Mesenchymal stem cell (in vitro differentiated cells and primary cell): Measurements from ENCODE around the gene ZNF407.

Experiments
- DNase-seq: peaks from one replicate; pipeline ENCODE4 v3.0.0-alpha.2; 2013
- H2AFZ ChIP-seq: one replicate; pipeline ENCODE4 v1.6.1; 2013; ENCODE audit warnings: low read depth, mild to moderate bottlenecking, control low read depth, inconsistent platforms, low read length, moderate library complexity
- H2AK5ac ChIP-seq: 2 replicates; pipeline ENCODE4 v1.6.1; 2013; ENCODE audit warnings: low read length, moderate library complexity, mild to moderate bottlenecking, inconsistent platforms; ENCODE audit not compliant: severe bottlenecking
- H2BK120ac ChIP-seq: one replicate; pipeline ENCODE4 v1.6.1; 2013; ENCODE audit warnings: low read depth, mild to moderate bottlenecking, inconsistent platforms, low read length, moderate library complexity
- H2BK12ac ChIP-seq, 2 experiments: one replicate each; pipeline ENCODE4 v1.6.1; 2013; ENCODE audit warnings: inconsistent platforms in 2 of 2, low read length in 2 of 2, mild to moderate bottlenecking in 2 of 2, moderate library complexity in 2 of 2, control low read depth in 1 of 2
- H2BK15ac ChIP-seq: one replicate; pipeline ENCODE4 v1.6.1; 2013; ENCODE audit warnings: mild to moderate bottlenecking, low read depth, inconsistent platforms; ENCODE audit not compliant: poor library complexity, severe bottlenecking
- H2BK5ac ChIP-seq: 2 replicates; pipeline ENCODE4 v1.6.1; 2013; ENCODE audit warnings: low read depth, mild to moderate bottlenecking, low read length, control low read depth, inconsistent platforms; ENCODE audit not compliant: poor library complexity, severe bottlenecking
- H3K14ac ChIP-seq, 2 experiments: one replicate each; pipeline ENCODE4 v1.6.1; 2013; ENCODE audit warnings: inconsistent platforms in 2 of 2, low read length in 2 of 2, control low read depth in 1 of 2, mild to moderate bottlenecking in 1 of 2, moderate library complexity in 1 of 2
- H3K18ac ChIP-seq, 2 experiments: one replicate each; pipeline ENCODE4 v1.6.1; 2013; ENCODE audit warnings: inconsistent platforms in 2 of 2, low read length in 2 of 2, control low read depth in 1 of 2, low read depth in 1 of 2, mild to moderate bottlenecking in 1 of 2
- H3K23ac ChIP-seq, 2 experiments: one replicate each; pipeline ENCODE4 v1.6.1; 2013; ENCODE audit warnings: inconsistent platforms in 2 of 2, low read length in 2 of 2, mild to moderate bottlenecking in 2 of 2, moderate library complexity in 2 of 2, control low read depth in 1 of 2
- H3K27ac ChIP-seq: 2 replicates; pipeline ENCODE4 v1.5.1; 2013; ENCODE audit warnings: mild to moderate bottlenecking, moderate library complexity, low read length, control low read depth, inconsistent platforms; ENCODE audit not compliant: poor library complexity, severe bottlenecking
- H3K27me3 ChIP-seq, 2 experiments: 2 replicates each; pipeline versions ENCODE4 v1.6.1 to v1.7.0; 2013; ENCODE audit warnings: low read length in 2 of 2, mild to moderate bottlenecking in 2 of 2, moderate library complexity in 2 of 2, control low read depth in 1 of 2, inconsistent platforms in 1 of 2; ENCODE audit not compliant: control insufficient read depth in 1 of 2, insufficient read depth in 1 of 2
- H3K36me3 ChIP-seq, 2 experiments: 2 replicates each; pipeline versions ENCODE4 v1.6.1 to v1.7.0; 2013; ENCODE audit warnings: low read length in 2 of 2, control low read depth in 1 of 2, inconsistent platforms in 1 of 2, low read depth in 1 of 2, mild to moderate bottlenecking in 1 of 2; ENCODE audit not compliant: insufficient read depth in 2 of 2, control insufficient read depth in 1 of 2
- H3K4ac ChIP-seq, 2 experiments: one replicate each; pipeline ENCODE4 v1.6.1; 2013; ENCODE audit warnings: inconsistent platforms in 2 of 2, low read length in 2 of 2, mild to moderate bottlenecking in 2 of 2, moderate library complexity in 2 of 2, control low read depth in 1 of 2, low read depth in 1 of 2
- H3K4me1 ChIP-seq: 2 replicates; pipeline ENCODE4 v1.6.1; 2013; ENCODE audit warnings: low read depth, low read length, control low read depth; ENCODE audit not compliant: control insufficient read depth, insufficient read depth
- H3K4me2 ChIP-seq: 2 replicates; pipeline ENCODE4 v1.6.1; 2013; ENCODE audit warnings: low read length, mild to moderate bottlenecking, inconsistent platforms; ENCODE audit not compliant: poor library complexity, severe bottlenecking
- H3K4me3 ChIP-seq, 2 experiments: 2 replicates each; pipeline versions ENCODE4 v1.5.1 to v1.7.0; 2013; ENCODE audit warnings: low read length in 2 of 2, mild to moderate bottlenecking in 2 of 2, control low read depth in 1 of 2, low read depth in 1 of 2; ENCODE audit not compliant: insufficient read depth in 1 of 2
- H3K79me1 ChIP-seq: replicated peaks from 2 replicates; pipeline ENCODE4 v1.6.1; 2013; ENCODE audit warnings: mild to moderate bottlenecking, control low read depth, low read length, inconsistent platforms; ENCODE audit not compliant: poor library complexity, severe bottlenecking
- H3K9ac ChIP-seq: 2 replicates; pipeline ENCODE4 v1.7.0; 2013; ENCODE audit warnings: mild to moderate bottlenecking, low read length, moderate library complexity
- H3K9me3 ChIP-seq: 2 replicates; pipeline ENCODE4 v1.7.0; 2013; ENCODE audit warnings: mild to moderate bottlenecking, low read length; ENCODE audit not compliant: control insufficient read depth
- H4K8ac ChIP-seq: one replicate; pipeline ENCODE4 v1.6.1; 2013; ENCODE audit warnings: inconsistent platforms, mild to moderate bottlenecking, low read length, moderate library complexity
- H4K91ac ChIP-seq: one replicate; pipeline ENCODE4 v1.6.1; 2013; ENCODE audit warnings: mild to moderate bottlenecking, low read length, inconsistent platforms
- WGBS: methylation state at CpG from one replicate; pipeline ENCODE4 v1.1.7; 2013; ENCODE audit warnings: mixed read lengths; 5-methylcytosine and 5-hydroxymethylcytosine counted together

Gene ZNF407

GRCh38 chr18:75045272-75045671 lies 447.6 kb downstream of the ZNF407 start:
- no peak overlapping the region for H2BK5ac ChIP-seq
- no peak overlapping the region for H2AK5ac ChIP-seq
- H2BK12ac ChIP-seq, result no peak overlapping the region
- H3K9me3 ChIP-seq, result no peaks in the 10 kb centered on the region
- H2BK120ac ChIP-seq, result no peak overlapping the region
- H4K91ac ChIP-seq, result no peak overlapping the region
- no peaks in the 10 kb centered on the region for H3K27me3 ChIP-seq
- H3K79me1 ChIP-seq, result no peaks in the 10 kb centered on the region
- no peak overlapping the region for H4K8ac ChIP-seq
- no peak overlapping the region for H3K27ac ChIP-seq
- no peak overlapping the region for H3K18ac ChIP-seq
- 95% methylated on average over 4 of the region's 4 CpGs for WGBS
- H3K4me1 ChIP-seq, result peaks cover 2% of the 10 kb centered on the region
- DNase-seq, result no peak
- H3K23ac ChIP-seq, result no peak overlapping the region
- H3K9ac ChIP-seq, result no peak overlapping the region
- no peak overlapping the region for H2AFZ ChIP-seq
- H3K4me3 ChIP-seq, result no peak overlapping the region
- H3K14ac ChIP-seq, result no peak overlapping the region
- H3K4ac ChIP-seq, result no peak overlapping the region
- no peak overlapping the region for H3K4me2 ChIP-seq
- peaks cover 0 to 3% of the 10 kb centered on the region in 2 experiments for H3K36me3 ChIP-seq
- no peak overlapping the region for H2BK15ac ChIP-seq

- no peak overlapping the region for H2BK15ac ChIP-seq
- H3K27me3 ChIP-seq, result no peaks in the 10 kb centered on the region
- no peak overlapping the region for H4K8ac ChIP-seq
- H2BK12ac ChIP-seq, result no peak overlapping the region
- no peak overlapping the region for H3K27ac ChIP-seq
- H3K79me1 ChIP-seq, result no peaks in the 10 kb centered on the region
- no peak overlapping the region for H3K18ac ChIP-seq
- no peak overlapping the region for H4K91ac ChIP-seq
- H3K23ac ChIP-seq, result no peak overlapping the region
- no peaks in the 10 kb centered on the region for H3K9me3 ChIP-seq
- no peak overlapping the region for H2BK120ac ChIP-seq
- H3K9ac ChIP-seq, result no peak overlapping the region
- H3K4me3 ChIP-seq, result no peak overlapping the region
- no peak overlapping the region for H2AFZ ChIP-seq
- H3K14ac ChIP-seq, result peak overlapping the region in 1 of 2 experiments; percentile 18
- H3K4me1 ChIP-seq, result peaks cover 2% of the 10 kb centered on the region
- H3K4me2 ChIP-seq, result no peak overlapping the region
- no peak overlapping the region for H2BK5ac ChIP-seq
- no peak for DNase-seq
- no peak overlapping the region for H2AK5ac ChIP-seq
- WGBS, result 96% methylated on average over 12 of the region's 12 CpGs
- no peak overlapping the region for H3K4ac ChIP-seq
- H3K36me3 ChIP-seq, result peaks cover 0 to 3% of the 10 kb centered on the region in 2 experiments
Observed at GRCh38 chr18:75047240-75047961, 449.7 kb downstream of the ZNF407 start.

GRCh38 chr18:75048776-75049454 lies 451.2 kb downstream of the ZNF407 start:
- Histone ChIP-seq H2AK5ac (no peak overlapping the region), H2BK12ac (no peak overlapping the region), H3K18ac (peak overlapping the region in 1 of 2 experiments; percentile 4), H3K79me1 (no peaks in the 10 kb centered on the region), H3K4ac (no peak overlapping the region), H3K9me3 (no peaks in the 10 kb centered on the region), H3K4me3 (no peak overlapping the region), H2BK120ac (no peak overlapping the region), H4K8ac (no peak overlapping the region), H2BK5ac (no peak overlapping the region), H3K27me3 (no peaks in the 10 kb centered on the region), H3K14ac (no peak overlapping the region), H3K9ac (no peak overlapping the region), H2BK15ac (no peak overlapping the region), H4K91ac (no peak overlapping the region), H3K27ac (no peak overlapping the region), H3K4me1 (peaks cover 2% of the 10 kb centered on the region), H3K23ac (no peak overlapping the region), H3K36me3 (peaks cover 0 to 3% of the 10 kb centered on the region in 2 experiments), H3K4me2 (no peak overlapping the region), H2AFZ (no peak overlapping the region)
- WGBS, result 91% methylated on average over 10 of the region's 10 CpGs
- no peak for DNase-seq

GRCh38 chr18:75049455-75049789 lies 451.8 kb downstream of the ZNF407 start:
- no peak overlapping the region for H2AFZ ChIP-seq
- no peaks in the 10 kb centered on the region for H3K79me1 ChIP-seq
- H3K27ac ChIP-seq, result no peak overlapping the region
- no peak overlapping the region for H3K18ac ChIP-seq
- no peak overlapping the region for H2BK12ac ChIP-seq
- no peak overlapping the region for H3K4me2 ChIP-seq
- H3K36me3 ChIP-seq, result peaks cover 0 to 3% of the 10 kb centered on the region in 2 experiments
- 92% methylated on average over 4 of the region's 4 CpGs for WGBS
- H3K4ac ChIP-seq, result no peak overlapping the region
- H3K4me3 ChIP-seq, result no peak overlapping the region
- H3K9ac ChIP-seq, result no peak overlapping the region
- no peak overlapping the region for H3K23ac ChIP-seq
- no peak for DNase-seq
- H3K9me3 ChIP-seq, result no peaks in the 10 kb centered on the region
- H3K4me1 ChIP-seq, result peaks cover 2% of the 10 kb centered on the region
- no peaks in the 10 kb centered on the region for H3K27me3 ChIP-seq
- no peak overlapping the region for H3K14ac ChIP-seq
- H2BK120ac ChIP-seq, result no peak overlapping the region
- no peak overlapping the region for H2BK15ac ChIP-seq
- H4K91ac ChIP-seq, result no peak overlapping the region
- H2AK5ac ChIP-seq, result no peak overlapping the region
- no peak overlapping the region for H2BK5ac ChIP-seq
- no peak overlapping the region for H4K8ac ChIP-seq
